ENCODE data around the gene SPAG8.

SPAG8 gene

GRCh38 chr9:35791297-35791921 lies 20.7 kb downstream of the SPAG8 start, which contains the start of gene NPR2:
NPR2 (plus strand) TSS chr9:35791591; CDS start chr9:35792409, 818 bp downstream.
- TF ChIP-seq TOX (CRISPR knock-in tag; IDR thresholded peaks at IDR 0.05; ENCODE audit: borderline replicate concordance) (no peak), CREB5 (CRISPR knock-in tag; IDR thresholded peaks at IDR 0.05; ENCODE audit: low read depth) (no peak), SNAI2 (CRISPR knock-in tag; IDR thresholded peaks at IDR 0.05) (no peak), ZC3H10 (CRISPR knock-in tag; IDR thresholded peaks at IDR 0.05) (no peak), ZNF70 (CRISPR knock-in tag; IDR thresholded peaks at IDR 0.05) (no peak), OSR1 (CRISPR knock-in tag; IDR thresholded peaks at IDR 0.05) (no peak), BACH2 (CRISPR knock-in tag; IDR thresholded peaks at IDR 0.05; ENCODE audit: borderline replicate concordance) (no peak), PPARA (CRISPR knock-in tag; IDR thresholded peaks at IDR 0.05; ENCODE audit: borderline replicate concordance) (no peak), TSHZ2 (CRISPR knock-in tag; IDR thresholded peaks at IDR 0.05) (no peak), ZFP30 (CRISPR knock-in tag; IDR thresholded peaks at IDR 0.05) (no peak), ZNF8 (CRISPR knock-in tag; IDR thresholded peaks at IDR 0.05) (no peak), ARNTL (CRISPR knock-in tag; IDR thresholded peaks at IDR 0.05; ENCODE audit: borderline replicate concordance, low read depth) (no peak), GLIS3 (CRISPR knock-in tag; IDR thresholded peaks at IDR 0.05) (no peak), ZFP3 (CRISPR knock-in tag; IDR thresholded peaks at IDR 0.05) (no peak), CSDC2 (CRISPR knock-in tag; IDR thresholded peaks at IDR 0.05) (no peak), ZNF565 (CRISPR knock-in tag; conservative IDR thresholded peaks at IDR 0.05; ENCODE audit: low read depth) (no peak), ISL1 (CRISPR knock-in tag; IDR thresholded peaks at IDR 0.05) (no peak)
- TF ChIP-seq, protein P1, sequence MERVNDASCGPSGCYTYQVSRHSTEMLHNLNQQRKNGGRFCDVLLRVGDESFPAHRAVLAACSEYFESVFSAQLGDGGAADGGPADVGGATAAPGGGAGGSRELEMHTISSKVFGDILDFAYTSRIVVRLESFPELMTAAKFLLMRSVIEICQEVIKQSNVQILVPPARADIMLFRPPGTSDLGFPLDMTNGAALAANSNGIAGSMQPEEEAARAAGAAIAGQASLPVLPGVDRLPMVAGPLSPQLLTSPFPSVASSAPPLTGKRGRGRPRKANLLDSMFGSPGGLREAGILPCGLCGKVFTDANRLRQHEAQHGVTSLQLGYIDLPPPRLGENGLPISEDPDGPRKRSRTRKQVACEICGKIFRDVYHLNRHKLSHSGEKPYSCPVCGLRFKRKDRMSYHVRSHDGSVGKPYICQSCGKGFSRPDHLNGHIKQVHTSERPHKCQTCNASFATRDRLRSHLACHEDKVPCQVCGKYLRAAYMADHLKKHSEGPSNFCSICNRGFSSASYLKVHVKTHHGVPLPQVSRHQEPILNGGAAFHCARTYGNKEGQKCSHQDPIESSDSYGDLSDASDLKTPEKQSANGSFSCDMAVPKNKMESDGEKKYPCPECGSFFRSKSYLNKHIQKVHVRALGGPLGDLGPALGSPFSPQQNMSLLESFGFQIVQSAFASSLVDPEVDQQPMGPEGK (CRISPR knock-in tag; IDR thresholded peaks at IDR 0.05; ENCODE audit: borderline replicate concordance): no peak
- TF ChIP-seq, protein P2, sequence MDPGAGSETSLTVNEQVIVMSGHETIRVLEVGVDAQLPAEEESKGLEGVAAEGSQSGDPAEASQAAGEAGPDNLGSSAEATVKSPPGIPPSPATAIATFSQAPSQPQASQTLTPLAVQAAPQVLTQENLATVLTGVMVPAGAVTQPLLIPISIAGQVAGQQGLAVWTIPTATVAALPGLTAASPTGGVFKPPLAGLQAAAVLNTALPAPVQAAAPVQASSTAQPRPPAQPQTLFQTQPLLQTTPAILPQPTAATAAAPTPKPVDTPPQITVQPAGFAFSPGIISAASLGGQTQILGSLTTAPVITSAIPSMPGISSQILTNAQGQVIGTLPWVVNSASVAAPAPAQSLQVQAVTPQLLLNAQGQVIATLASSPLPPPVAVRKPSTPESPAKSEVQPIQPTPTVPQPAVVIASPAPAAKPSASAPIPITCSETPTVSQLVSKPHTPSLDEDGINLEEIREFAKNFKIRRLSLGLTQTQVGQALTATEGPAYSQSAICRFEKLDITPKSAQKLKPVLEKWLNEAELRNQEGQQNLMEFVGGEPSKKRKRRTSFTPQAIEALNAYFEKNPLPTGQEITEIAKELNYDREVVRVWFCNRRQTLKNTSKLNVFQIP (CRISPR knock-in tag; IDR thresholded peaks at IDR 0.05; ENCODE audit: borderline replicate concordance, low read depth): no peak
- TF ChIP-seq, protein P3, sequence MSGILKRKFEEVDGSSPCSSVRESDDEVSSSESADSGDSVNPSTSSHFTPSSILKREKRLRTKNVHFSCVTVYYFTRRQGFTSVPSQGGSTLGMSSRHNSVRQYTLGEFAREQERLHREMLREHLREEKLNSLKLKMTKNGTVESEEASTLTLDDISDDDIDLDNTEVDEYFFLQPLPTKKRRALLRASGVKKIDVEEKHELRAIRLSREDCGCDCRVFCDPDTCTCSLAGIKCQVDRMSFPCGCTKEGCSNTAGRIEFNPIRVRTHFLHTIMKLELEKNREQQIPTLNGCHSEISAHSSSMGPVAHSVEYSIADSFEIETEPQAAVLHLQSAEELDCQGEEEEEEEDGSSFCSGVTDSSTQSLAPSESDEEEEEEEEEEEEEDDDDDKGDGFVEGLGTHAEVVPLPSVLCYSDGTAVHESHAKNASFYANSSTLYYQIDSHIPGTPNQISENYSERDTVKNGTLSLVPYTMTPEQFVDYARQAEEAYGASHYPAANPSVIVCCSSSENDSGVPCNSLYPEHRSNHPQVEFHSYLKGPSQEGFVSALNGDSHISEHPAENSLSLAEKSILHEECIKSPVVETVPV (CRISPR knock-in tag; IDR thresholded peaks at IDR 0.05): no peak
- ATAC-seq: no peak

DNA sequence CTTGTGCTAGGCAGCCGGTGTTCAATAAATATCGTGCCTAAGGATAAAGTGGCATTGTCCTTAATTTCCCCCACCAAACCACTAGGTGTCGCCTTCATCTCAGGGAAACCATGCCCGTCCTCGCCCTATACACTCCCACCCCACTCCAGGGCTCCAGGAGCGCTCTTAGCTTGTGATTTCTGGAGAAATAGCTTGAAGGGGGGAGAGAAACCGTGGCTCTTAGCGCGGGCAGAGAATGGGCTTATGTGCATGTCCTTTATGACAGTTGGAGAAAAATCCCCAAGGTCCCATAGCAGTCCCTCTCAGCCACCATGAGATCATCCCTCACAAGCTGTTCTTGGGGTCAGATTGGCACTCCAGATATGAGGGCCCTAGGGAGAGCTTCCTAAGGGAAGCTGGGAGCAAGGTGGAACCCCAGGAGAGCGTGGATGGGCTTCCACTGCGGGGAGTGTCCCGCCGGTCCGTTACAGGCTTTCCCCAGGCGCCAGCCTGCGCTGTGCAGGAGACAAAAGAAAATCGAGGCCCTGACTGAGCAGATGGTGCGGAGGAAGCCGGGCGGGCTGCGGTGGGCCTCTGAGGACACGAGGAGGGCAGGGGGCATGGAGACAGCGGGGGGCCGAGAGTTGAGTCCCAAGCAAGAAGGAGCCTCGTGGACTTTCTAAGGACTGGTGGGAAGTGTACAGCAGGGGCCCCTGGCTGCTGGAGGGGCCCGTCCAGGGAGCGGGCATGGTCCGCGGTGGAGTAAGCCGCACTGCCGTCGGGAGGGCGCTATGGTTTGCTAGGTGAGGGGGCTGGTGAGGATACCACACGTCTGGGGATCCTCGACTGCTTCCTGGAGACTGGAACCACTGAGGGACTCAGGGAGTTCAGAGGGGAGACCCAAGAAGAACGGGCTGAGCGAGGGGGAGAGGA lies 21.4 kb downstream of the SPAG8 start:
- TF ChIP-seq ISL1 (CRISPR knock-in tag; IDR thresholded peaks at IDR 0.05) (no peak), RARB (CRISPR knock-in tag; IDR thresholded peaks at IDR 0.05) (no peak), TCF4 (CRISPR knock-in tag; IDR thresholded peaks at IDR 0.05; ENCODE audit: borderline replicate concordance) (no peak), ZFP30 (CRISPR knock-in tag; IDR thresholded peaks at IDR 0.05) (no peak), ZC3H10 (CRISPR knock-in tag; IDR thresholded peaks at IDR 0.05) (no peak), ZNF565 (CRISPR knock-in tag; conservative IDR thresholded peaks at IDR 0.05; ENCODE audit: low read depth) (no peak), OSR1 (CRISPR knock-in tag; IDR thresholded peaks at IDR 0.05) (no peak), SNAI2 (CRISPR knock-in tag; IDR thresholded peaks at IDR 0.05) (no peak), TSHZ2 (CRISPR knock-in tag; IDR thresholded peaks at IDR 0.05) (no peak), BACH2 (CRISPR knock-in tag; IDR thresholded peaks at IDR 0.05; ENCODE audit: borderline replicate concordance) (no peak)
- ATAC-seq: peak; percentile 97
